HPDE6-E6E7 (cell line): ENCODE measurements around the gene NCAPH2.
"Not testable (repeated sequence)": the region's sequence is repeated elsewhere in the genome, so short reads cannot be mapped to it uniquely, and the experiment has no call there.

Experiments
- DNase-seq: peaks from one replicate; pipeline ENCODE4 v3.0.0; 2011; ENCODE audit warnings: missing footprints; ENCODE audit errors: extremely low spot score

The NCAPH2 gene

DNA sequence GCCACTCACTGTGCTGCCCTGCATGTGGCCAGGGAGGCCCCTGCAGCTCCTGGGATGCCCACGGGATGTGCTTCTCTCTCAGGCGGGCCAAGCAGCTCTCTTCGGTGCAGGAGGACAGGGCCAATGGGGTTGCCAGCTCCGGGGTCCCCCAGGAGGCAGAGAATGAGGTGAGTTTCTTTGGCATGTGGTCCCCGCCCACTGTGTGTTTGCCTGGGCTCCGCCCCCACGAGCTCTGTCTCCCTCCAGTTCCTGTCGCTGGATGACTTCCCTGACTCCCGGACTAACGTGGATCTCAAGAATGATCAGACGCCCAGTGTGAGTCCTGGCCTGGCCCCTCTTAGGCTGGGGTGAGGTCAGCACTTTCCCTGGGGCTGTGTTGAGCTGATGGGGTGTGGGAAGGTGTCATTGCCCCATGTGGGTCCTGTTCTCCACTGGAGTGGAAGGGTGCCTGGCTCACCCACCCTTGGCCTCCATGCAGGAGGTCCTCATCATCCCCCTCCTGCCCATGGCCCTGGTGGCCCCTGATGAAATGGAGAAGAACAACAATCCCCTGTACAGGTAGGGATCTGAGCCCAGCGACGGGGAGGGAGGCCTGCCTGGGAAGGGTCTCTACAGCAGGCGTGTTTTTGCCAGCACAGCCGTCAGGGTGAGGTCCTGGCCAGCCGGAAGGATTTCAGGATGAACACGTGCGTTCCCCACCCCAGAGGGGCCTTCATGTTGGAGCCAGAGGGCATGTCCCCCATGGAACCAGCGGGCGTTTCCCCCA, 9.7 kb downstream of the NCAPH2 start:
- no peak for DNase-seq

GRCh38 chr22:50518606-50519005, 10.6 kb downstream of the NCAPH2 start:
- no peak for DNase-seq

DNA sequence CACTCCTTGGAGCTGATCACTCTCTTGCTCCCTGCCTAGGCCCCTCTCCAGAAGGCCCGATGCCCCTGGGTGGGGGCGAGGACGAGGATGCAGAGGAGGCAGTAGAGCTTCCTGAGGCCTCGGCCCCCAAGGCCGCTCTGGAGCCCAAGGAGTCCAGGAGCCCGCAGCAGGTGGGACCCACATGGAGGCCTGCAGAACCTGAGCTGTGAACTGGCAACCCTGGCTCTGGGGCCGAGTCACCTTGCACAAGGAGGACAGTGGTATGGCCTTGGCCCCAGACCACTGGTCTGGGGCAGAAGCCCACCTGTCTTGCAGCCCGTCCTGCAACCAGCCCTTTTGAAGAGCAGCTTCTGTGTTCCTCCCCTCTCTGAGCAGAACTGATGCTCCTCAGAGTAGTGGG, 11.1 kb downstream of the NCAPH2 start:
- DNase-seq = no peak

DNA sequence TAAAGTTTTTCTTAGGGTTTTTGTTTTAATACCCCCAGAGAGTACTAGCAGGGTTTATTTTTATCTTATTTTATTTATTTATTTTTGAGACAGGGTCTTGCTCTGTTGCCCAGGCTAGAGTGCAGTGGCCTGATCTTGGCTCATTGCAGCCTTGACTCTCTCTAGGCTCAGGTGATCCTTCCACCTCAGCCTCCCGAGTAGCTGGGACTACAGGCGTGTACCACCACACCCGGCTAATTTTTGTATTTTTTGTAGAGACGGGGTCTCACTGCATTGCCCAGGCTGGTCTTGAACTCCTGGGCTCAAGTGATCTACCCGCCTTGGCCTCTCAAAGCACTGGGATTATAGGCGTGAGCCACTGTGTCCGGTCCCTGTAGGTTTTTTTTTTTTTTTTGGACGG, 12.2 kb downstream of the NCAPH2 start:
- DNase-seq = not testable (repeated sequence)

DNA sequence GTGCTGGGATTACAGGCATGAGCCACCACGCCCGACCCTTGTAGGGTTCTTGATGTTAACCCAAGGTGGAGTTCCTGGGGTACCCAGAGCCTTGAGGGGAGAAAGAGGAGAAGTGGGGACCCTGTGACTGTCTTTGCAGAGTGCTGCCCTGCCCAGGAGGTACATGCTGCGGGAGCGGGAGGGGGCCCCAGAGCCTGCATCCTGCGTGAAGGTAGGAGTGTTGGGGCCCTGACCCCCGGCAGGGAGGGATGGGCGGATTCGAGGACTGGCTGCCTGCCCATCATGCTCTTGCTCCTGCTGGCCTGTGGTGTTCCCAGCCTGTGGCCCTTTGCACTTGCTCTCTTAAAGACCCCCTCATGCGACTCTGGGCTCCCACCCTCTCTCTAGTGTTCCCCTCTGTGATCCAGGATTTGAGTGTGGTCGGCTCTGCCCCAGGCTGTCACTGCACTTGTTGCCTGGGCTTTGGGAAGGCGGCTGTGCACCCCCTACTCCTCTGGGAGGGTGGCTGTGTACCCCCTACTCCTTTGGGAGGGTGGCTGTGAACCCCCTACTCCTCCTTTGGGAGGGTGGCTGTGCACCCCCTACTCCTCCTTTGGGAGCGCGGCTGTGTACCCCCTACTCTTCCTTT, 12.9 kb downstream of the NCAPH2 start:
- no peak for DNase-seq

DNA sequence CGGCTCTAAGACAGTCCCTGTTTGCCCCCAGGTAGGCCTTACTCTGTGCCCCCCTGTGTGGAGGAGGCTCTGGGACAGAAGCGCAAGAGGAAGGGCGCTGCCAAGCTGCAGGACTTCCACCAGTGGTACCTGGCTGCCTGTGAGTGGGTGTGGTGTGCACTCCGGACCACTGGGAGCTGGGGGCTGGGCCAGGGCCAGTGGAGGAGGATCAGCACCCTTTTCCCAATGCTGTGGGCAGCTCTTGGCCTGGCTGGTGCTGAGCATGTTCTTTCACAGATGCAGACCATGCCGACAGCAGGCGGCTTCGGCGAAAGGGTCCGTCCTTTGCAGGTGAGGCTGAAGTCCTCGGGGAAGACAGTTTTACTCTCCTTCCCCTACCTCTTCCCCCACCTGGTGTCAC, 13.7 kb downstream of the NCAPH2 start:
- no peak for DNase-seq

- DNase-seq = no peak
Observed at GRCh38 chr22:50522208-50522805, 14.3 kb downstream of the NCAPH2 start.

GRCh38 chr22:50522806-50523438, 14.9 kb downstream of the NCAPH2 start:
- DNase-seq = no peak

DNA sequence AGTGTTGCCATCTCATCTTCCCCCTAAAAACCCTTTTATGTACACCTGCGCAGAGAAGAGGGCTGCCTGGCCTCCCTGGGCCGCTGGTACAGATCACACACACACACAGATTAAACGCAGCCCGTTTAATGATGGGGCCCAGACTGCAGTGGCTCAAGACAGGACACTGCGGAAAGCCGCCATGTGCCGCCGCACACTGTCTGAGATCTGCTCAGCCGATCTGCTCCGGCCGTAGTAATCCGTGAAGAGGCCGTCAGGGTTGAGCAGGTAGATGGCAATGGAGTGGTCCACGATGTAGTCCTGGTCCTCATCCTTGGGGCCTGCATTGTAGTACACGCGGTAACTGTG, 15.4 kb downstream of the NCAPH2 start:
- DNase-seq = no peak

- DNase-seq = no peak
Observed at GRCh38 chr22:50523806-50524675, 16.0 kb downstream of the NCAPH2 start.

- DNase-seq = no peak
Observed at GRCh38 chr22:50524676-50525103, 16.7 kb downstream of the NCAPH2 start.

- no peak for DNase-seq
Observed at GRCh38 chr22:50525104-50525857, 17.3 kb downstream of the NCAPH2 start, which contains the start of gene SCO2. Gene SCO2 (minus strand): TSS chr22:50525598. CDS start chr22:50524411, 1,187 bp downstream.

DNA sequence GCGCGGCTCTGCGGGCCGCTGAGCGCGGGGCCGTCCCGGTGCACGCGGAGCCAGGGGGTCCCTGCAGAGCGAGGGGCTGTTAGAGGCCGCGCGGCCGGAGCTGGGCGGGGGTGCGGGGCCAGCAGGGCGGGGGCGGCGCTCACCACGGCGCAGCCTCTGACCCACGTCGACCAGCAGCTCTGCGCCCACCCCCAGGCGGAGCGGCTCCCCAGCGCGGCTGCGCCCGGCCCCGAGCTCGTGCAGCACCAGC, 17.8 kb downstream of the NCAPH2 start:
- no peak for DNase-seq

GRCh38 chr22:50526108-50526833, 18.2 kb downstream of the NCAPH2 start:
- DNase-seq = no peak

- DNase-seq = no peak
Observed at GRCh38 chr22:50526834-50527801, 19.1 kb downstream of the NCAPH2 start.

DNA sequence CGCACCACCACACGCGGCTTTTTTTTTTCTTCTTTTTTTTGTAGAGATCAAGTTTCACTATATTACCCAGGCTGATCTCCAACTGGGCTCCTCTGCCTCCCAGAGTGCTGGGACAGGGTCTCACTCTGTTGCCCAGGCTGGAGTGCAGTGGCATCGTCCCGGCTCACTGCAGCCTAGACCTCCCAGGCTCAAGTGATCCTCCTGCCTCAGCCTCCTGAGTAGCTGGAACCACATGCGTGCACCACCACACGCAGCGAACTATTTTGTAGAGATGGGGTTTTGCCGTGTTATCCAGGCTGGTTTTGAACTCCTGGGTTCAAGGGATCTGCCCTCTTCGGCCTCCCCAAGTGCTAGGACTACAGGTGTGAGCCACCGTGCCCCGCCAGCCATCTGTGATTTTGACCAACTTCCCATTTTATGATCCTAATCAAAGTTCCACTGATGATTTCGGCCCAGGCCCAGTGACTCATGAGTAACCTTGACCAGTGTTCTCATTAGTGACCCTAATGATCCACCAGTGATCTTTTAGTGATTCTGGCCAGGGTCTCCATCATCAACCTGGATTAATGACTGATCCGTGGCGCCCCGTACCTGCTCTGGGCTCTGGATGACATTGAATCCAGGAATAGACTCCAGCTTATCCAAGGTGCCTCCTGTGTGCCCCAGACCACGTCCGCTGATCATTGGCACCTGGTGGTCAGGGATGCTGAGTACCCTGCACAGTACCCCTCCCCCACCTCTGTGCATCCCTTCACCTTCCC, 20.1 kb downstream of the NCAPH2 start:
- DNase-seq = no peak

DNA sequence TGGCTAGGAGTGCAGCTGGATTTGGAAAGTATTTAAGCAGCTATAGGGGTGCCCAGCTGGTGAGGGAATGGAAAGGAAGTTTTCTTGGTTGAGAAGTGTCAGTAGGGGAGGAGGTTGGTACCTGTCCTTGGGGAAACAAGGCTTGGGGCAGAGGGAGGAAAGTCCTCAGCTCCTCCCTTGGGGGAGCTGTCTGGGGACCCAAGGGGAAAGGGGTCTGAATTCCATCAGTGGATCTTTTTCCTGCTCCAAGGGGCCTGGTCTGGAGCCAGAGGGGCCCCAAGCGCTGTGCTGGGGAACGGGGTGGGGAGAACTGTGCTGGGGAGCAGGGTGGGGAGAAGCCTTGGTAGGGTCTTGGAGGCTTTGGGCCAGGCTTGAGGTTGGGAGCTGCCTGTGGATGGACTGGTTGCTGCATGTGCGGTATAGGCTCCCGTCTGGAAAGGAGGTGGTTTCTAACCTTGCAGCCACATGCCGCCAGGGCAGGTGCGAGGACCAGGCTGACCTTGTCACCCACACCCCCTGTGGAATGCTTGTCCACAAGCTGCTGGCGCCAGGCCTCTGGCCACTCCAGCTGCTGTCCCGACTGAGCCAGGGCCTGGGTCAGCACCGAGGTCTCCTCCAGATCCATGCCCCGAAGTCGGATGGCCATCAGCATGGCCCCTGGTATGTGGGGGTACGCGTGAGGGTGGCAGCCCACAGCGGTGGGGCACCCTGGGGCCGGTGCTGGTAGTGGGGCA, 20.8 kb downstream of the NCAPH2 start:
- DNase-seq = no peak

- no peak for DNase-seq
Observed at GRCh38 chr22:50529416-50529896, 21.4 kb downstream of the NCAPH2 start.
